ENCODE measurements around the gene MEIS3. TPM values are rescaled to one million over a fixed set of nuclear protein-coding genes. Genes with fewer than 3 reads are reported as not detected.

MEIS3 gene
- total and polyA plus RNA-seq, 2 donors (not counting 1 experiment from before 2014, with no cell fraction given): 30.5 to 57.8 TPM

DNA sequence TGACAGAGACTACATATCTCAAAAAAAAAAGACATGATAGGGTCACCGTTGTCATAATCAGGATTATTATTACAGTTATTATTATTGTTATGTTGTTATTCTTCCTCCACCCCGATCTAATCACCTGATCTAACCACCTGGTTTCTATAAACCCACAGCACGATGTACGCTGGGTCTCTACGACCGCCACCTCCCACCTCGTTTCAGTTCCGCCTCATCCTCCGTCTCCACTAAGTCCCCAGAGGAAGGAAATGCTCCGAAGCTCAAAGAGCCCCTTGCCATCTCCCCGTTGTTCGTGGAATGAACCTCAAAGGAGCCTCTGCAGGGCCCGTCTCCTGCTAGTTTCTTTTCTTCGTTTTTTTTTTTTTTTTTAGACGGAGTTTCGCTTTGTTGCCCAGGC is 15.9 kb upstream of the MEIS3 start:
- H3K36me3 ChIP-seq (ENCODE audit: control insufficient read depth, insufficient read depth, low read length): no peaks in the 10 kb centered on the region
- TF ChIP-seq EZH2 (IDR thresholded peaks at IDR 0.05; ENCODE audit: low read length, missing control alignments): no peak
- TF ChIP-seq, protein P1, sequence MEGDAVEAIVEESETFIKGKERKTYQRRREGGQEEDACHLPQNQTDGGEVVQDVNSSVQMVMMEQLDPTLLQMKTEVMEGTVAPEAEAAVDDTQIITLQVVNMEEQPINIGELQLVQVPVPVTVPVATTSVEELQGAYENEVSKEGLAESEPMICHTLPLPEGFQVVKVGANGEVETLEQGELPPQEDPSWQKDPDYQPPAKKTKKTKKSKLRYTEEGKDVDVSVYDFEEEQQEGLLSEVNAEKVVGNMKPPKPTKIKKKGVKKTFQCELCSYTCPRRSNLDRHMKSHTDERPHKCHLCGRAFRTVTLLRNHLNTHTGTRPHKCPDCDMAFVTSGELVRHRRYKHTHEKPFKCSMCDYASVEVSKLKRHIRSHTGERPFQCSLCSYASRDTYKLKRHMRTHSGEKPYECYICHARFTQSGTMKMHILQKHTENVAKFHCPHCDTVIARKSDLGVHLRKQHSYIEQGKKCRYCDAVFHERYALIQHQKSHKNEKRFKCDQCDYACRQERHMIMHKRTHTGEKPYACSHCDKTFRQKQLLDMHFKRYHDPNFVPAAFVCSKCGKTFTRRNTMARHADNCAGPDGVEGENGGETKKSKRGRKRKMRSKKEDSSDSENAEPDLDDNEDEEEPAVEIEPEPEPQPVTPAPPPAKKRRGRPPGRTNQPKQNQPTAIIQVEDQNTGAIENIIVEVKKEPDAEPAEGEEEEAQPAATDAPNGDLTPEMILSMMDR (conservative IDR thresholded peaks at IDR 0.05 in 1 of 2, IDR thresholded peaks at IDR 0.05 in 1 of 2; ENCODE audit: low read depth in 1 of 2, low read length in 2 of 2): no peak
- no peak overlapping the region for H3K4me2 ChIP-seq (ENCODE audit: extremely low read depth, insufficient read depth, low read length)
- no peaks in the 10 kb centered on the region for H3K9me3 ChIP-seq (ENCODE audit: control insufficient read depth, insufficient read depth, low read depth, low read length)
- H4K20me1 ChIP-seq (ENCODE audit: control insufficient read depth, extremely low read depth, insufficient read depth, low read length): no peaks in the 10 kb centered on the region
- no peak overlapping the region for H2AFZ ChIP-seq (ENCODE audit: low read length)
- no peak overlapping the region for H3K27ac ChIP-seq (ENCODE audit: insufficient read depth, low read length)
- no peak overlapping the region for H3K4me3 ChIP-seq (replicated peaks in 1 of 4; ENCODE audit: control extremely low read depth in 1 of 4, insufficient read depth in 1 of 4, low read depth in 3 of 4, low read length in 4 of 4)
- peaks cover 2% of the 10 kb centered on the region for H3K27me3 ChIP-seq (ENCODE audit: control insufficient read depth, insufficient read depth, low read length)
- H3K79me2 ChIP-seq (ENCODE audit: control insufficient read depth, insufficient read depth, low read length): no peaks in the 10 kb centered on the region
- no peak overlapping the region for H3K9ac ChIP-seq (ENCODE audit: insufficient read depth, low read length)
- no peaks in the 10 kb centered on the region for H3K4me1 ChIP-seq (ENCODE audit: control insufficient read depth, extremely low read depth, insufficient read depth, low read length)
- no peak for DNase-seq (ENCODE audit: low read depth in 2 of 2)

DNA sequence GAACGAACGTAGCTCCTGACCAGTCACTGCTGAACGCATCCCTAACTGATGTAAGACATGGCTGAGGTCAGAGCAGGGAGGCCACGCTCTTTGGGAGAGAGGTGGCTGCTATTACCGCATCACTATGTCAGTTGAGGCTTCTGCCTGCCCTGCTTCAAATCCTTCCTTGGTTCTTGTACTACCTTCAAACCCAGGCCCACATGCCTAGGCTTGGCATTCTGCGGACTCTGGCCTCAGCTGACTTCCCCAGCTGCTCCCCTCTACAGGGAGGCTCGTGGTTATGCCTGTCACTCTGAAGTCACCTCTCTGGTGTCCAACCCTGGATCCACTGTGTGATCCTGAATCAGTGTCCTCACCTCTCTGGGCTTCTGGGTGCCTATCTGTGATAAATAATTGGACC is 14.8 kb upstream of the MEIS3 start:
- no peak overlapping the region for H3K27ac ChIP-seq (ENCODE audit: insufficient read depth, low read length)
- no peaks in the 10 kb centered on the region for H3K36me3 ChIP-seq (ENCODE audit: control insufficient read depth, insufficient read depth, low read length)
- H4K20me1 ChIP-seq (ENCODE audit: control insufficient read depth, extremely low read depth, insufficient read depth, low read length): no peaks in the 10 kb centered on the region
- no peak overlapping the region for H3K9ac ChIP-seq (ENCODE audit: insufficient read depth, low read length)
- TF ChIP-seq, protein P1 (conservative IDR thresholded peaks at IDR 0.05 in 1 of 2, IDR thresholded peaks at IDR 0.05 in 1 of 2; ENCODE audit: low read depth in 1 of 2, low read length in 2 of 2): no peak
- no peak for TF ChIP-seq EZH2 (IDR thresholded peaks at IDR 0.05; ENCODE audit: low read length, missing control alignments)
- H3K4me2 ChIP-seq (ENCODE audit: extremely low read depth, insufficient read depth, low read length): no peak overlapping the region
- peaks cover 2% of the 10 kb centered on the region for H3K4me1 ChIP-seq (ENCODE audit: control insufficient read depth, extremely low read depth, insufficient read depth, low read length)
- H3K4me3 ChIP-seq (replicated peaks in 1 of 4; ENCODE audit: control extremely low read depth in 1 of 4, insufficient read depth in 1 of 4, low read depth in 3 of 4, low read length in 4 of 4): no peak overlapping the region
- no peaks in the 10 kb centered on the region for H3K9me3 ChIP-seq (ENCODE audit: control insufficient read depth, insufficient read depth, low read depth, low read length)
- DNase-seq (ENCODE audit: low read depth in 2 of 2): no peak
- H2AFZ ChIP-seq (ENCODE audit: low read length): no peak overlapping the region
- peaks cover 2% of the 10 kb centered on the region for H3K27me3 ChIP-seq (ENCODE audit: control insufficient read depth, insufficient read depth, low read length)
- H3K79me2 ChIP-seq (ENCODE audit: control insufficient read depth, insufficient read depth, low read length): no peaks in the 10 kb centered on the region

DNA sequence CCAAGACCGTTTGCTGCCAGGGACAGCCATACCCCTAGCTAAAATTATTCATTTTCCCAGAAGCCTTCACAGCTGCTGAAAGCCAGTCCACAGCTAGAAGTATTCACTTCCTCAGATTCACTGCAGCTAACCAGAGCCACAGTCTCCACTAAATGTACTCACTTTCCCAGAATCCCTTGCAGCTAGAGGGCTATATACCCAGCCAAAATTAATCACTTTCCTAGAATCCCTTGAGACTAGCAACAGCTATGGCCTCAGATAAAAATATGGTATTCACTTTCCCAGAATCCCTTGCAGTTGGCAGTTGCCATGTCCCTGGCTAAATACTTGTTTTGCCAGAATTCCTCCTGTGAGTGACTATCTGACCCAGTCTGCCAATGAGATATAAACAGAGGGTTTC is 13.8 kb upstream of the MEIS3 start:
- Histone ChIP-seq H3K79me2 (ENCODE audit: control insufficient read depth, insufficient read depth, low read length) (no peaks in the 10 kb centered on the region), H4K20me1 (ENCODE audit: control insufficient read depth, extremely low read depth, insufficient read depth, low read length) (no peaks in the 10 kb centered on the region), H3K4me2 (ENCODE audit: extremely low read depth, insufficient read depth, low read length) (no peak overlapping the region), H2AFZ (ENCODE audit: low read length) (no peak overlapping the region), H3K27me3 (ENCODE audit: control insufficient read depth, insufficient read depth, low read length) (peaks cover 2% of the 10 kb centered on the region), H3K9ac (ENCODE audit: insufficient read depth, low read length) (no peak overlapping the region), H3K4me1 (ENCODE audit: control insufficient read depth, extremely low read depth, insufficient read depth, low read length) (peaks cover 7% of the 10 kb centered on the region), H3K9me3 (ENCODE audit: control insufficient read depth, insufficient read depth, low read depth, low read length) (no peaks in the 10 kb centered on the region), H3K36me3 (ENCODE audit: control insufficient read depth, insufficient read depth, low read length) (no peaks in the 10 kb centered on the region), H3K27ac (ENCODE audit: insufficient read depth, low read length) (no peak overlapping the region), H3K4me3 (replicated peaks in 1 of 4; ENCODE audit: control extremely low read depth in 1 of 4, insufficient read depth in 1 of 4, low read depth in 3 of 4, low read length in 4 of 4) (no peak overlapping the region)
- no peak for TF ChIP-seq EZH2 (IDR thresholded peaks at IDR 0.05; ENCODE audit: low read length, missing control alignments)
- TF ChIP-seq, protein P1 (conservative IDR thresholded peaks at IDR 0.05 in 1 of 2, IDR thresholded peaks at IDR 0.05 in 1 of 2; ENCODE audit: low read depth in 1 of 2, low read length in 2 of 2): no peak
- no peak for DNase-seq (ENCODE audit: low read depth in 2 of 2)
